IMR-90 (cell line): ENCODE data around the gene CEACAM20. TPM values are rescaled to one million over a fixed set of nuclear protein-coding genes. Genes with fewer than 3 reads are reported as not detected.

ENCODE experiments used
- ATAC-seq: fragments of 200-7000 bp; cut with Tn5 transposase; 2 replicates; pipeline ENCODE4 v1.9.1; 2020; ENCODE audit warnings: low read depth, mild to moderate bottlenecking, moderate library complexity
- BruUV-seq: library from RNA; stranded (reverse); fragments of 400-500 nt; replicated peaks from 2 replicates; lab custom pipeline; 2021; lab: Mats Ljungman, UMichigan
- CTCF ChIA-PET: fragments of 300-600 bp; formaldehyde crosslinking; extraction: SDS; loops from one replicate; lab custom pipeline; 2021; ENCODE audit warnings: antibody characterized with exemption; lab: Yijun Ruan, JAX
- POLR2A ChIA-PET: fragments of 300-600 bp; sonication (Branson Sonifier 250); formaldehyde crosslinking; loops from one replicate; lab custom pipeline; 2022; ENCODE audit warnings: antibody characterized with exemption; ENCODE audit not compliant: unreplicated experiment; lab: Charles Lee
- DNase-seq: peaks from one replicate; pipeline ENCODE4 v3.0.0; 2013
- H2AFZ ChIP-seq: replicated peaks from 2 replicates; pipeline ENCODE3; 2013; ENCODE audit warnings: low read length, mild to moderate bottlenecking; ENCODE audit not compliant: poor library complexity
- H2AK5ac ChIP-seq: 2 replicates; pipeline ENCODE4 v1.6.1; 2013; ENCODE audit warnings: low read depth, low read length, inconsistent platforms
- H2AK9ac ChIP-seq: replicated peaks from 2 replicates; pipeline ENCODE3; 2013; ENCODE audit warnings: mild to moderate bottlenecking, low read depth, low read length, moderate library complexity; ENCODE audit not compliant: poor library complexity
- H2BK120ac ChIP-seq: 2 replicates; pipeline ENCODE4 v1.6.1; 2013; ENCODE audit warnings: low read depth, low read length, inconsistent platforms
- H2BK15ac ChIP-seq: 3 replicates; pipeline ENCODE4 v1.6.1; 2013; ENCODE audit warnings: low read depth, low read length, inconsistent platforms
- H2BK20ac ChIP-seq: 2 replicates; pipeline ENCODE4 v1.6.1; 2013; ENCODE audit warnings: low read depth, mild to moderate bottlenecking, inconsistent platforms, low read length, moderate library complexity
- H2BK5ac ChIP-seq: 2 replicates; pipeline ENCODE4 v1.6.1; 2013; ENCODE audit warnings: mild to moderate bottlenecking, low read depth, low read length, inconsistent platforms; ENCODE audit not compliant: poor library complexity, severe bottlenecking
- H3K14ac ChIP-seq: replicated peaks from 2 replicates; pipeline ENCODE4 v1.6.1; 2013; ENCODE audit warnings: low read depth, low read length, inconsistent platforms
- H3K18ac ChIP-seq: 2 replicates; pipeline ENCODE4 v1.6.1; 2013; ENCODE audit warnings: low read depth, low read length, control low read depth
- H3K23ac ChIP-seq: 2 replicates; pipeline ENCODE4 v1.6.1; 2013; ENCODE audit warnings: low read depth, low read length, inconsistent platforms
- H3K27ac ChIP-seq: 2 replicates; pipeline ENCODE4 v1.5.1; 2013; ENCODE audit warnings: mild to moderate bottlenecking, control low read depth, low read length; ENCODE audit not compliant: insufficient read depth
- H3K27me3 ChIP-seq: 2 replicates; pipeline ENCODE4 v1.6.1; 2013; ENCODE audit warnings: low read length; ENCODE audit not compliant: control insufficient read depth, insufficient read depth
- H3K36me3 ChIP-seq: 2 replicates; pipeline ENCODE4 v1.6.1; 2013; ENCODE audit warnings: low read length, mixed read lengths; ENCODE audit not compliant: control insufficient read depth, insufficient read depth
- H3K4ac ChIP-seq: 2 replicates; pipeline ENCODE4 v1.6.1; 2013; ENCODE audit warnings: low read depth, low read length, inconsistent platforms
- H3K4me1 ChIP-seq: 2 replicates; pipeline ENCODE4 v1.6.1; 2013; ENCODE audit warnings: low read length, mixed read lengths; ENCODE audit not compliant: control insufficient read depth, insufficient read depth
- H3K4me2 ChIP-seq: 2 replicates; pipeline ENCODE4 v1.6.1; 2013; ENCODE audit warnings: low read depth, mild to moderate bottlenecking, control low read depth, low read length, moderate library complexity
- H3K4me3 ChIP-seq: 2 replicates; pipeline ENCODE4 v1.5.1; 2013; ENCODE audit warnings: low read depth, mild to moderate bottlenecking, control low read depth, low read length, moderate library complexity; ENCODE audit not compliant: insufficient read depth
- H3K56ac ChIP-seq: 2 replicates; pipeline ENCODE4 v1.6.1; 2013; ENCODE audit warnings: low read length, inconsistent platforms; ENCODE audit not compliant: insufficient read depth; ENCODE audit errors: extremely low read depth
- H3K79me1 ChIP-seq, 2 experiments: 2 replicates each; pipeline ENCODE4 v1.6.1; 2013; ENCODE audit warnings: low read length in 2 of 2, inconsistent platforms in 1 of 2, low read depth in 1 of 2
- H3K9ac ChIP-seq: 2 replicates; pipeline ENCODE4 v1.6.1; 2013; ENCODE audit warnings: low read depth, low read length, control low read depth
- H3K9me1 ChIP-seq: 2 replicates; pipeline ENCODE4 v1.6.1; 2013; ENCODE audit warnings: low read length, inconsistent platforms; ENCODE audit not compliant: insufficient read depth
- H3K9me3 ChIP-seq: 2 replicates; pipeline ENCODE4 v1.6.1; 2013; ENCODE audit warnings: low read length; ENCODE audit not compliant: control insufficient read depth, insufficient read depth
- H4K20me1 ChIP-seq: 2 replicates; pipeline ENCODE4 v1.6.1; 2013; ENCODE audit warnings: low read length, inconsistent platforms; ENCODE audit not compliant: insufficient read depth
- H4K5ac ChIP-seq: 2 replicates; pipeline ENCODE4 v1.6.1; 2013; ENCODE audit warnings: mild to moderate bottlenecking, low read depth, low read length, control low read depth
- H4K8ac ChIP-seq, 2 experiments: 2 replicates each; pipeline ENCODE4 v1.6.1; 2013; ENCODE audit warnings: low read depth in 2 of 2, low read length in 2 of 2, control low read depth in 1 of 2, inconsistent platforms in 1 of 2
- H4K91ac ChIP-seq: 2 replicates; pipeline ENCODE4 v1.6.1; 2013; ENCODE audit warnings: low read depth, low read length, inconsistent platforms; ENCODE audit not compliant: insufficient read depth
- BHLHE40 ChIP-seq: fragments of 150-350 bp; IDR thresholded peaks from 2 replicates; pipeline ENCODE4 v1.6.1; 2016; ENCODE audit warnings: mild to moderate bottlenecking, low read depth, low read length
- CEBPB ChIP-seq: IDR thresholded peaks from 2 replicates; pipeline ENCODE4 v1.6.1; 2012; ENCODE audit warnings: low read depth, low read length, improper control_type of control experiment
- CTCF ChIP-seq: conservative IDR thresholded peaks from 2 replicates; pipeline ENCODE4 v1.5.1; 2012; ENCODE audit warnings: mild to moderate bottlenecking, low read depth, low read length, improper control_type of control experiment
- ELK1 ChIP-seq: fragments of 150-350 bp; IDR thresholded peaks from 2 replicates; pipeline ENCODE4 v1.6.1; 2016; ENCODE audit warnings: low read depth, mild to moderate bottlenecking, low read length, moderate library complexity, borderline replicate concordance
- FOS ChIP-seq: fragments of 150-350 bp; IDR thresholded peaks from 2 replicates; pipeline ENCODE4 v1.6.1; 2016; ENCODE audit warnings: low read depth, low read length
- MXI1 ChIP-seq: IDR thresholded peaks from 2 replicates; pipeline ENCODE4 v1.6.1; 2012; ENCODE audit warnings: low read depth, mild to moderate bottlenecking, low read length, moderate library complexity, borderline replicate concordance
- POLR2A ChIP-seq: IDR thresholded peaks from 2 replicates; pipeline ENCODE4 v1.6.1; 2012; ENCODE audit warnings: mild to moderate bottlenecking, low read depth, low read length
- RAD21 ChIP-seq: IDR thresholded peaks from 2 replicates; pipeline ENCODE4 v1.6.1; 2012; ENCODE audit warnings: low read length, improper control_type of control experiment
- RCOR1 ChIP-seq: IDR thresholded peaks from 2 replicates; pipeline ENCODE4 v1.6.1; 2012; ENCODE audit warnings: mild to moderate bottlenecking, low read length, improper control_type of control experiment; ENCODE audit not compliant: insufficient replicate concordance
- WGBS, 2 experiments: methylation state at CpG; one replicate each; pipeline versions ENCODE4 v1.1.5 to v1.1.7; 2013; ENCODE audit warnings: missing lambda C conversion rate in 2 of 2; ENCODE audit not compliant: insufficient read length in 1 of 2; ENCODE audit errors: extremely low coverage in 2 of 2; 5-methylcytosine and 5-hydroxymethylcytosine counted together
- dilution Hi-C: fragments of 300-500 bp; cut with HindIII; formaldehyde crosslinking; loops from one replicate; pipeline ENCODE4 v1.14.3; 2018; ENCODE audit warnings: low sequenced_read_pairs; ENCODE audit not compliant: unreplicated experiment
- in situ Hi-C: fragments of 300-500 bp; cut with MboI; formaldehyde crosslinking; loops from 3 replicates; pipeline ENCODE4 v1.14.3; 2019; ENCODE audit warnings: low sequenced_read_pairs, inconsistent platforms, mixed read lengths
- intact Hi-C: fragments of 100-400 bp; cut with micrococcal nuclease; formaldehyde crosslinking; loops from 2 replicates; pipeline ENCODE4 v1.10.0; 2022
- polyA plus RNA-seq, 3 experiments: library from polyadenylated mRNA; depleted of rRNA; stranded (reverse); fragments of >200 nt; gene quantifications; 2 replicates each; pipeline ENCODE4 v1.2.3, GENCODE V29; 2012; ENCODE audit warnings: low replicate concordance in 1 of 3
- total RNA-seq: library from RNA; depleted of rRNA; stranded (reverse); fragments of >200 nt; gene quantifications from 2 replicates; pipeline ENCODE4 v1.2.3, GENCODE V29; 2012

CEACAM20 gene
- total and polyA plus RNA-seq, 2 of the 4 experiments (the other 2 are of a cell fraction) = not detected

- no peak overlapping the region for H4K8ac ChIP-seq
- H3K4me3 ChIP-seq = no peak overlapping the region
- POLR2A ChIA-PET = no interaction called here
- no peak overlapping the region for H4K5ac ChIP-seq
- H3K27ac ChIP-seq = no peak overlapping the region
- no peak overlapping the region for H2AFZ ChIP-seq
- no peak overlapping the region for H2BK15ac ChIP-seq
- H3K79me1 ChIP-seq = no peaks in the 10 kb centered on the region
- in situ Hi-C loops (no loop called here), intact Hi-C loops (no loop called here), dilution Hi-C loops (no loop called here)
- H3K18ac ChIP-seq = no peak overlapping the region
- no peak overlapping the region for H3K4ac ChIP-seq
- H3K14ac ChIP-seq = no peak overlapping the region
- H2AK5ac ChIP-seq = no peak overlapping the region
- CTCF ChIA-PET = no interaction called here
- no peak overlapping the region for H4K91ac ChIP-seq
- no peaks in the 10 kb centered on the region for H3K9me1 ChIP-seq
- no peaks in the 10 kb centered on the region for H3K9me3 ChIP-seq
- no TSS peak for BruUV-seq
- no peak overlapping the region for H3K23ac ChIP-seq
- ATAC-seq (no peak), DNase-seq (no peak)
- H3K4me2 ChIP-seq = no peak overlapping the region
- no peak overlapping the region for H3K9ac ChIP-seq
- H2AK9ac ChIP-seq = no peak overlapping the region
- H3K36me3 ChIP-seq = no peaks in the 10 kb centered on the region
- TF ChIP-seq CEBPB (no peak), POLR2A (no peak), CTCF (no peak), ELK1 (no peak), MXI1 (no peak), FOS (no peak), RAD21 (no peak), BHLHE40 (no peak), RCOR1 (no peak)
- peaks cover 7% of the 10 kb centered on the region for H3K27me3 ChIP-seq
- H3K56ac ChIP-seq = no peak overlapping the region
- no peaks in the 10 kb centered on the region for H3K4me1 ChIP-seq
- WGBS, 2 experiments = 50% methylated on average over 2 of the region's 6 CpGs; no CpG with 5 or more reads in 1 of the 2 experiments
- no peak overlapping the region for H2BK20ac ChIP-seq
- H4K20me1 ChIP-seq = no peaks in the 10 kb centered on the region
- no peak overlapping the region for H2BK5ac ChIP-seq
- H2BK120ac ChIP-seq = no peak overlapping the region
Observed at GRCh38 chr19:44539991-44540390, 10.5 kb upstream of the CEACAM20 start.
